Neural cell (in vitro differentiated cells): ENCODE data around the gene NTRK1.

Source experiments
- EP300 ChIP-seq: fragments of 450-650 bp; conservative IDR thresholded peaks from 2 replicates; pipeline ENCODE4 v1.6.1; 2014; ENCODE audit warnings: antibody characterized with exemption, mild to moderate bottlenecking, moderate library complexity; ENCODE audit not compliant: poor library complexity, severe bottlenecking
- EZH2 ChIP-seq: fragments of 200-600, 300-800 bp; shearing (Covaris generic), sonication (generic); IDR thresholded peaks from 2 replicates; pipeline ENCODE4 v1.6.1; 2014; ENCODE audit warnings: antibody characterized with exemption, low read length, borderline replicate concordance, mild to moderate bottlenecking; ENCODE audit not compliant: insufficient read depth, poor library complexity, severe bottlenecking
- MXI1 ChIP-seq: fragments of 450-650 bp; conservative IDR thresholded peaks from 2 replicates; pipeline ENCODE4 v1.6.1; 2014; ENCODE audit warnings: antibody characterized with exemption, mild to moderate bottlenecking; ENCODE audit not compliant: poor library complexity, severe bottlenecking
- POLR2AphosphoS5 ChIP-seq: IDR thresholded peaks from 2 replicates; pipeline ENCODE4 v1.6.1; 2012
- RAD21 ChIP-seq: fragments of 450-650 bp; conservative IDR thresholded peaks from 2 replicates; pipeline ENCODE4 v1.6.1; 2014; ENCODE audit warnings: antibody characterized with exemption, mild to moderate bottlenecking, moderate library complexity
- SMC3 ChIP-seq: fragments of 450-650 bp; conservative IDR thresholded peaks from 2 replicates; pipeline ENCODE4 v1.6.1; 2014; ENCODE audit warnings: antibody characterized with exemption, mild to moderate bottlenecking, moderate library complexity; ENCODE audit not compliant: poor library complexity
- TAF1 ChIP-seq: IDR thresholded peaks from 2 replicates; pipeline ENCODE4 v1.6.1; 2012; ENCODE audit warnings: low read depth
- TF ChIP-seq, protein P1 (sequence below): fragments of 450-650 bp; IDR thresholded peaks from 2 replicates; pipeline ENCODE4 v1.5.1; 2014; ENCODE audit warnings: antibody characterized with exemption, mild to moderate bottlenecking, moderate library complexity; ENCODE audit not compliant: poor library complexity, severe bottlenecking
- TF ChIP-seq, protein P2 (sequence below): IDR thresholded peaks from 2 replicates; pipeline ENCODE4 v1.6.1; 2012; ENCODE audit warnings: borderline replicate concordance

DNA sequence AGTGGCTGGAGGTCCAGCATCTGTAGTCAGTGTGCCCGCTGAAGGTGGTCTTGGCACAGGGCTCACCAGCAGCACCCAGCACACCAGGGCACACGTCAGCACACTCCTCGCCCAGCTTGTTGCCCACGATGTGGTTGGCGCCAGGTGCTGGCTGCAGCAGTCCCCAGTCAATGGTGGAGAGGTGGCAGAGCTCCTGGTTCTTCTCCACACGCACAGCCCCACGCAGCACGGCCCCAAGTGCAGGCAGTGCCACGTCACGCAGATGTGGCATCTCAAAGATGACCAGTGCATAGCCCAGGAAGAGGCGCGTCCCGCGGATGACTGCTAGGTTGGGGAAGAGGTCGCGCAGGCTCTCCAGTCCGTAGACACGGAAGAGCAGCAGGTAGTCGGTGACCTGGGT is 6.9 kb upstream of the NTRK1 start:
- TF ChIP-seq, protein P1, sequence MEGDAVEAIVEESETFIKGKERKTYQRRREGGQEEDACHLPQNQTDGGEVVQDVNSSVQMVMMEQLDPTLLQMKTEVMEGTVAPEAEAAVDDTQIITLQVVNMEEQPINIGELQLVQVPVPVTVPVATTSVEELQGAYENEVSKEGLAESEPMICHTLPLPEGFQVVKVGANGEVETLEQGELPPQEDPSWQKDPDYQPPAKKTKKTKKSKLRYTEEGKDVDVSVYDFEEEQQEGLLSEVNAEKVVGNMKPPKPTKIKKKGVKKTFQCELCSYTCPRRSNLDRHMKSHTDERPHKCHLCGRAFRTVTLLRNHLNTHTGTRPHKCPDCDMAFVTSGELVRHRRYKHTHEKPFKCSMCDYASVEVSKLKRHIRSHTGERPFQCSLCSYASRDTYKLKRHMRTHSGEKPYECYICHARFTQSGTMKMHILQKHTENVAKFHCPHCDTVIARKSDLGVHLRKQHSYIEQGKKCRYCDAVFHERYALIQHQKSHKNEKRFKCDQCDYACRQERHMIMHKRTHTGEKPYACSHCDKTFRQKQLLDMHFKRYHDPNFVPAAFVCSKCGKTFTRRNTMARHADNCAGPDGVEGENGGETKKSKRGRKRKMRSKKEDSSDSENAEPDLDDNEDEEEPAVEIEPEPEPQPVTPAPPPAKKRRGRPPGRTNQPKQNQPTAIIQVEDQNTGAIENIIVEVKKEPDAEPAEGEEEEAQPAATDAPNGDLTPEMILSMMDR, result no peak
- TF ChIP-seq, protein P2, sequence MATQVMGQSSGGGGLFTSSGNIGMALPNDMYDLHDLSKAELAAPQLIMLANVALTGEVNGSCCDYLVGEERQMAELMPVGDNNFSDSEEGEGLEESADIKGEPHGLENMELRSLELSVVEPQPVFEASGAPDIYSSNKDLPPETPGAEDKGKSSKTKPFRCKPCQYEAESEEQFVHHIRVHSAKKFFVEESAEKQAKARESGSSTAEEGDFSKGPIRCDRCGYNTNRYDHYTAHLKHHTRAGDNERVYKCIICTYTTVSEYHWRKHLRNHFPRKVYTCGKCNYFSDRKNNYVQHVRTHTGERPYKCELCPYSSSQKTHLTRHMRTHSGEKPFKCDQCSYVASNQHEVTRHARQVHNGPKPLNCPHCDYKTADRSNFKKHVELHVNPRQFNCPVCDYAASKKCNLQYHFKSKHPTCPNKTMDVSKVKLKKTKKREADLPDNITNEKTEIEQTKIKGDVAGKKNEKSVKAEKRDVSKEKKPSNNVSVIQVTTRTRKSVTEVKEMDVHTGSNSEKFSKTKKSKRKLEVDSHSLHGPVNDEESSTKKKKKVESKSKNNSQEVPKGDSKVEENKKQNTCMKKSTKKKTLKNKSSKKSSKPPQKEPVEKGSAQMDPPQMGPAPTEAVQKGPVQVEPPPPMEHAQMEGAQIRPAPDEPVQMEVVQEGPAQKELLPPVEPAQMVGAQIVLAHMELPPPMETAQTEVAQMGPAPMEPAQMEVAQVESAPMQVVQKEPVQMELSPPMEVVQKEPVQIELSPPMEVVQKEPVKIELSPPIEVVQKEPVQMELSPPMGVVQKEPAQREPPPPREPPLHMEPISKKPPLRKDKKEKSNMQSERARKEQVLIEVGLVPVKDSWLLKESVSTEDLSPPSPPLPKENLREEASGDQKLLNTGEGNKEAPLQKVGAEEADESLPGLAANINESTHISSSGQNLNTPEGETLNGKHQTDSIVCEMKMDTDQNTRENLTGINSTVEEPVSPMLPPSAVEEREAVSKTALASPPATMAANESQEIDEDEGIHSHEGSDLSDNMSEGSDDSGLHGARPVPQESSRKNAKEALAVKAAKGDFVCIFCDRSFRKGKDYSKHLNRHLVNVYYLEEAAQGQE, result no peak
- TF ChIP-seq EZH2 (no peak), POLR2AphosphoS5 (no peak), TAF1 (no peak), RAD21 (no peak), SMC3 (no peak), EP300 (no peak), MXI1 (no peak)
